Thymus (tissue), 11 donors: Measurements from ENCODE around the gene CCNT2. TPM values are rescaled to one million over a fixed set of nuclear protein-coding genes. Genes with fewer than 3 reads are reported as not detected.
A peak's percentile ranks its signal among the peaks of the same experiment; 100 is the strongest.

Experiments used
- DNase-seq, 9 donors: peaks; one replicate each; pipeline ENCODE4 v3.0.0-alpha.2; 2013; ENCODE audit warnings: low spot score in 9 of 9, low read depth in 6 of 9, missing footprints in 1 of 9
- H3K27ac ChIP-seq, 2 donors: one replicate each; pipeline ENCODE4 v1.5.1; 2013; ENCODE audit warnings: control low read depth in 1 of 2, low read depth in 1 of 2, low read length in 1 of 2, mild to moderate bottlenecking in 1 of 2, moderate library complexity in 1 of 2
- H3K27me3 ChIP-seq, 2 donors: one replicate each; pipeline ENCODE4 v1.5.1; 2013; ENCODE audit warnings: low read length in 1 of 2; ENCODE audit not compliant: control insufficient read depth in 2 of 2, insufficient read depth in 1 of 2
- H3K36me3 ChIP-seq, 2 donors: one replicate each; pipeline ENCODE4 v1.5.1; 2013; ENCODE audit warnings: low read length in 1 of 2, mild to moderate bottlenecking in 1 of 2, moderate library complexity in 1 of 2; ENCODE audit not compliant: control insufficient read depth in 2 of 2, insufficient read depth in 2 of 2
- H3K4me1 ChIP-seq, 2 donors: one replicate each; pipeline ENCODE4 v1.5.1; 2013; ENCODE audit warnings: low read length in 2 of 2; ENCODE audit not compliant: control insufficient read depth in 2 of 2, insufficient read depth in 2 of 2
- H3K4me3 ChIP-seq, 2 donors: one replicate each; pipeline ENCODE4 v1.5.1; 2013; ENCODE audit warnings: low read length in 2 of 2, control low read depth in 1 of 2, mild to moderate bottlenecking in 1 of 2
- H3K9me3 ChIP-seq, 2 donors: one replicate each; pipeline ENCODE4 v1.5.1; 2013; ENCODE audit warnings: low read length in 1 of 2, mild to moderate bottlenecking in 1 of 2; ENCODE audit not compliant: control insufficient read depth in 2 of 2, insufficient read depth in 1 of 2
- WGBS: extraction: QIAGEN DNeasy Blood & Tissue Kit; methylation state at CpG from one replicate; pipeline ENCODE4 v1.1.7; 2013; 5-methylcytosine and 5-hydroxymethylcytosine counted together
- polyA plus RNA-seq: library from polyadenylated mRNA; stranded (reverse); fragments of 200-250 nt; gene quantifications from one replicate; pipeline ENCODE4 v1.2.3, GENCODE V29; 2013
- total RNA-seq: library from RNA; stranded (reverse); fragments of 120-200 nt; gene quantifications from one replicate; pipeline ENCODE4 v1.2.4, GENCODE V29; 2013
- donor health status: healthy.

Gene CCNT2
- total and polyA plus RNA-seq, 2 donors, result 26.1 to 27.0 TPM

DNA sequence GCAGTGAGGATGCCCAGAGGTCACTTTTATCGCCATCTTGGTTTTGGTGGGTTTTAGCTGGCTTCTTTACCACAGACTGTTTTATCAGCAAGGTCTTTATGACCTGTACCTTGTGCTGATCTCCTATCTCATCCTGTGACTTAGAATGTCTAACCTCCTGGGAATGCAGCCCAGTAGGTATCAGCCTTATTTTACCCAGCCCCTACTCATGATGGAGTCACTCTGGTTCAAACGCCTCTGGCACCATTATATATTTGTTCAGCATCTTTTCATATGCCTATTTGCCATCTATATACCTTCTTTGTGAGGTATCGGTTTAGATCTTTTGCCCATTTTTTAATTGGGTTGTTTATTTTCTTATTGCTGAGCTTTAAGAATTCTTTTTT is 7.2 kb upstream of the CCNT2 start:
- Histone ChIP-seq H3K4me3 (no peak overlapping the region), H3K4me1 (no peaks in the 10 kb centered on the region), H3K36me3 (no peaks in the 10 kb centered on the region), H3K9me3 (no peaks in the 10 kb centered on the region), H3K27ac (no peak overlapping the region), H3K27me3 (no peaks in the 10 kb centered on the region)
- no peak for DNase-seq
- WGBS, result 95% methylated on average over 3 of the region's 3 CpGs

DNA sequence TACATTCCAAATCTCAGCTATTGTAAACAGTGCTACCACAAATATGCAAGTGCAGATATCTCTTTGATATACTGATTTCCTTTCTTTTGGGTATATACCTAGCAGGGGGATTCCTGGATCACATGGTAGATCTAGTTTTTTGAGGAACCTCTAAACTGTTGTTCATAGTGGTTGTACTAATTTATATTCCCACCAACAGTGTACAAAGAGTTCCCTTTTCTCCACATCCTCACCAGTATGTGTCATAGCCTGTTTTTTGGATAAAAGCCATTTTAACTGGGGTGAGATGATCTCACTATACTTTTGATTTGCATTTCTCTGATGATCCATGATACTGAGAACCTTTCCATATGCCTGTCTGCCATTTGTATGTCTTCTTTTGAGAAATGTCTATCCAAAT is 6.3 kb upstream of the CCNT2 start:
- peaks cover 5% of the 10 kb centered on the region in 2 donors for H3K4me1 ChIP-seq
- no peaks in the 10 kb centered on the region for H3K36me3 ChIP-seq
- no peak overlapping the region for H3K27ac ChIP-seq
- no peaks in the 10 kb centered on the region for H3K9me3 ChIP-seq
- DNase-seq, result no peak
- no peaks in the 10 kb centered on the region for H3K27me3 ChIP-seq
- H3K4me3 ChIP-seq, result no peak overlapping the region

DNA sequence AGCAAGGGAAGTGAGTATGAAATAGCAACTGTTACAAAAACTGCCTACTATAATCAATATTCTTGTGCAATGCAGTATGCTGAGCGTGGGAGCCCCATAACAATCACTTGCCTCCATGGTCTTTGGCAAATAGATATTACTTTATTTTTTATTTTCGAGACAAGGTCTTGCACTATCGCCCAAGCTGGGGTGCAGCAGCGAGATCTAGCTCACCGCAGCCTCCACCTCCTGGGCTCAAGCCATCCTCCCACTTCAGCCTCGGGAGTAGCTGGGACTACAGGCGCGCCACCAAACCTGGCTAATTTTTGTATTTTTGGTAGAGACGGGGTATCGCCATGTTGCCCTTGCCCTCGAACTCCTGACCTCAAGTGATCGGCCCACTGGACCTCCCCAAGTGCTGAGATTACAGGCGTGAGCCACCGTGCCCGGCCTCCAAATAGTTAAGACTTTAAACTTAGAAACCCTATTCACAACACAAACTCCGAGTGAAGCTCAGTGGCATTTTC is 1.2 kb upstream of the CCNT2 start:
- Histone ChIP-seq H3K9me3 (no peaks in the 10 kb centered on the region), H3K27ac (peak overlapping the region; percentile 99), H3K27me3 (no peaks in the 10 kb centered on the region), H3K4me1 (peaks cover 7 to 10% of the 10 kb centered on the region in 2 donors), H3K36me3 (no peaks in the 10 kb centered on the region), H3K4me3 (peak overlapping the region; percentile 90 to 99)
- DNase-seq, result peak in 1 of 9 donors; percentile 5
- WGBS, result 38% methylated on average over 16 of the region's 16 CpGs

DNA sequence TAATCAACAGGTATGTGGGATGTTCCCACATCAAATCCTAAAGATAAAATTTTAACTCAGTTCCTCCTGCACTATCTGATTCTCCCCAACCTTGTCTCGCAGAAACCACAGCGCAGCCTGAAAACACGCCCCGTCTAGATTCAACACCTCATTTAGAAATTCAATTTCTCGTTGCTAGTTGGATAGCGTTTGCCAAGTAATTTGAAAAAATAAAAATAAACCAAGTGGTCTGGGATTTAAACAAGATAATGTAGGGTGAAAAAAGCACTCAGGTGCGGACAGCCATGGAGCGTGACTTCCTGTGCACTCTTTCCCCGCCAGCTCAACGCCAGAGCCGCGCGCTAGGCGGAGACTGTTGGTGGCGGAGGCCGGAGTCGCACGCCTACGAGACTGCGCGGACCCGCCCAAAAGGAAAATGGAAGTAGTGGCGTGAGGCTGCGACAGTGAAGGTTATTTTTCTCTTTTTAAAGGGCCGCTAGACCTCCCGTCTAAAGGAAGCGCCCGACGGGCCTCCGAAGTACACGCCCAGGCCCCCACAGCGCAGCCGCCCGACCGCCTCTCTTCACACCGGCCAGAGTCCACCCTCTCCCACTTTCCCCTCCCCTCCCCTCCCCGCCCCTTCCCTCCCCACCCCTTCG is 615 bp upstream of the CCNT2 start:
- H3K4me1 ChIP-seq, result peaks cover 7 to 10% of the 10 kb centered on the region in 2 donors
- H3K27ac ChIP-seq, result peak overlapping the region; percentile 99
- no peaks in the 10 kb centered on the region for H3K36me3 ChIP-seq
- peak; percentile 77 to 96 (median 85) for DNase-seq
- H3K4me3 ChIP-seq, result peak overlapping the region; percentile 90 to 99
- WGBS, result under 1% methylated on average over 38 of the region's 38 CpGs
- H3K9me3 ChIP-seq, result no peaks in the 10 kb centered on the region
- no peaks in the 10 kb centered on the region for H3K27me3 ChIP-seq

DNA sequence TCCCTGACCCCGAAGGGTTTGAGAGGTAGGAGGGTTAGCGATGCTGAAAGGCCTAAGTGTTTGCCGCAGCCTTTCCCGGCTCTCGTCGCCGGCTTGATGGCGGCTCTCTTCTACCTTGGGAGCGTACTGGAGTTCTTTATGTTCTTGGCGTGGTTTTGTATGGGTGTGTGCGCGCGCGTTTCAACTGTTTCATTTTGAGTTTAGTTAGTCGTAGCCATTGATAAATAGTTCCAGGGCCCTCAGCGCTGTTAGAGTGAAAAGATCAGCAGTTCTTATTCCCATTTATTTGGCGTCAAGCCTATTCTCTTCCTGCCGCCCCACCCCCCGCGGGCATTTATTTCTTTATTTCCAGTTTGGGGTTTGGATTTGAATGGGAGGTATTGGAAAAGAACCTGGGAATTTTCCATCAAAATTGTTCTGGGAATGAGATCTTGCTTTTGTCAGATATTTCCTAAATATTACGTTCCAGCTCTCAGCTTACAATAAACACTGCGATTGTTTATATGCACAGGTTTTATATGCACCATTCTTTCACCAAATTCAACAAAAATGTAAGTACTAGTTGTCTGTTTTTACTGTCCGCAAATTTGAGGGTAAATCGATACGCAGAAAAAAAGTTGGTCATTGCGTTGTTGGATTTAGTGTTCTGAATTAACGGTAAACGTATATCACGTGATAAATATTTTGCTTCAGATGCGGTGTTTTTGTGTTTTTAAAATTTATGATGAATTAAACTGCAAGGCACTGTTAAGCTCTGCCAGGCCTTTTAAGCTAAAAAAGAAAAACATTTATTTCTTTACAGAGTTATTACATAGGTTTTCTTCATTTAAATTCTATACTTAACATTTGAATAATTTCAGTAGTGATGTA is 954 bp downstream of the CCNT2 start:
- peak overlapping the region; percentile 90 to 99 for H3K4me3 ChIP-seq
- peak overlapping the region; percentile 99 for H3K27ac ChIP-seq
- H3K4me1 ChIP-seq, result peaks cover 7 to 10% of the 10 kb centered on the region in 2 donors
- H3K27me3 ChIP-seq, result no peaks in the 10 kb centered on the region
- H3K36me3 ChIP-seq, result peaks cover 0 to 5% of the 10 kb centered on the region in 2 donors
- DNase-seq, result peak in 6 of 9 donors; percentile 27 to 75 (median 48)
- H3K9me3 ChIP-seq, result no peaks in the 10 kb centered on the region
- 2% methylated on average over 30 of the region's 30 CpGs for WGBS

DNA sequence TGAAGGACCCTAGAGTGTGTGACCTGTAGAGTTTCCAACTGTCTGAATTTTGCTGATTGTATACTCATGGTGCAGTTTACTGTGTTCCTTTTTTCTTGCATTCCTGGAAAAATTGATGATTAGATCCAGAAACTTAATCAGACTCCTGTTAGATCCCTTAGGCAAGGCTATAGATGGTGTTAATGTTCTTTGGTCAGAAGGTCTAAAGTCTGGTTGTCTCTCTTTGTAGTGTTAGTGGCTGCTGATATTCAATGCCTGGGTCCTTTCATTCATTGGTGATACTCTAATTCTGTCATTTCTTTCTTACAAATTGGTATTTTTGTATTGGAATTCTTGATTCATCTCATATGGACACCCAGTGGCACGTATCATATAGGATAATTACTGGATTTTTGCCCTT is 6.3 kb downstream of the CCNT2 start:
- DNase-seq, result no peak
- 99% methylated on average over 1 of the region's 1 CpG for WGBS

DNA sequence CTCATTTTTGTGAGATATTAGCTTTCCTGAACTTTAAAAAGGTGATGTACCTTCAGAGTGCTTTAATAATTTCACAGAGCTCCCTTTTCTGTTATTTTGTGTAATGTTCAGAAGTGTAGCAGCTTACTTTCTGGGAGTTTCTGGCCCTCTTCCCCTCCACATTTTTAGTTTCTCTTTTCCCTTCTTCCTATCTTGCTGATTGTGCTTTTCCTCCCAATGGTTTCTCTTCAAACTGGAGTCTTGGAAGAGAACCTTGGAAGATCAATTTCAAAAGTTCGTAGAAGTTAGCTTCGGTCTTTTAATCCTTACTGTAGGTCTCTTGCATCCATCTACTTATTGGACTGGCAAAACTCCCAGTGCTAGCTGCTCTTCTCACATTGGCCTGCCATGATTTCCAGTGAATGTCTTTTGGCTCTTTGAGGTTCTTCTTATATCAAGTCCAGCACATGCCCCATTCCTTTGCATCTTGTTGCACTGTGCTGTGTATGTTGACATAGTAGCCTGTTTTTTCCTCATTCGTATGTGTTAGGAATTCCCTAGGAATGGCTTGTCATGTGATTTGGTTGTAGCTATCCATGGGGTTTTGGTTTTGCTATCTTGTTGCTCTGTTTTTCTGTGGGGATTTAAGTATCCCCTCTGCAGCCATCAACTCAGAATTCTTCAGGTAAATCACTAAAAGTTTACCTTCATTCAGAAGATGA is 7.8 kb downstream of the CCNT2 start:
- H3K27ac ChIP-seq, result no peak overlapping the region
- WGBS, result 96% methylated on average over 3 of the region's 3 CpGs
- H3K4me1 ChIP-seq, result no peaks in the 10 kb centered on the region
- H3K27me3 ChIP-seq, result no peaks in the 10 kb centered on the region
- H3K9me3 ChIP-seq, result no peaks in the 10 kb centered on the region
- no peak overlapping the region for H3K4me3 ChIP-seq
- no peak for DNase-seq
- peaks cover 0 to 25% of the 10 kb centered on the region in 2 donors for H3K36me3 ChIP-seq

More for the DNA sequence above, 6.3 kb downstream of the CCNT2 start:
- Histone ChIP-seq H3K27me3 (no peaks in the 10 kb centered on the region), H3K4me1 (no peaks in the 10 kb centered on the region), H3K4me3 (no peak overlapping the region), H3K9me3 (no peaks in the 10 kb centered on the region), H3K27ac (no peak overlapping the region), H3K36me3 (peaks cover 0 to 25% of the 10 kb centered on the region in 2 donors)

DNA sequence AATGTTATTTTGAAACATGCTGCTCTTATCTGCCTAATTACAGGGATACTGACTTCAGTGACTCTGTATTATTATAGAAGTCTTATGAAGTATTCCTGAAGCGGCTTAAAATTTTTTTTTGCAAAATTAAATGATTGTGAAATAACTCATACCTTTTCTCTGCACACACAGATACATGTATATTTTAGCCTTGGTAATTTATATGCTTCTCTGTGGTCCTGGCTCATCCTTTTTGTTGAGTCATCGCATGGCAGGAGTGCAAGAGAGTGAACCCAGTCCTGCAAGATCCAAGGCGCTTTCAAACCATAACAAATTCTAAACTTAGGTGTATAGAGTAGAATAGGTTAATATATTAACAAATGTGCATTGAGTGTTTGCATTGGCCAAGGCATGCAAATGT is 8.6 kb downstream of the CCNT2 start:
- 87% methylated on average over 3 of the region's 3 CpGs for WGBS
- Histone ChIP-seq H3K27me3 (no peaks in the 10 kb centered on the region), H3K4me1 (peaks cover 0 to 2% of the 10 kb centered on the region in 2 donors), H3K9me3 (no peaks in the 10 kb centered on the region), H3K4me3 (no peak overlapping the region), H3K27ac (no peak overlapping the region), H3K36me3 (peaks cover 0 to 29% of the 10 kb centered on the region in 2 donors)
- DNase-seq, result no peak
